Transverse colon (tissue), 4 donors: ENCODE measurements around the gene FMOD. TPM values are rescaled to one million over a fixed set of nuclear protein-coding genes. Genes with fewer than 3 reads are reported as not detected.
"Not testable (repeated sequence)": the region's sequence is repeated elsewhere in the genome, so short reads cannot be mapped to it uniquely, and the experiment has no call there.

Source experiments
- DNase-seq: peaks from one replicate; pipeline ENCODE4 v3.0.0-alpha.2; 2019
- H3K27ac ChIP-seq, 4 donors: fragments of 200-600 bp; sonication (generic); 2 replicates each; pipeline ENCODE4 v1.5.1; 2016 to 2018; ENCODE audit warnings: inconsistent platforms in 4 of 4
- H3K27me3 ChIP-seq: fragments of 200-600 bp; sonication (generic); 2 replicates; pipeline ENCODE4 v1.5.1; 2017; ENCODE audit warnings: inconsistent platforms
- H3K36me3 ChIP-seq, 4 donors: fragments of 200-600 bp; sonication (generic); 2 replicates each; pipeline ENCODE4 v1.5.1; 2017 to 2019; ENCODE audit warnings: inconsistent platforms in 4 of 4
- H3K4me1 ChIP-seq, 4 donors: fragments of 200-600 bp; sonication (generic); 2 replicates each; pipeline ENCODE4 v1.5.1; 2017 to 2020; ENCODE audit warnings: inconsistent platforms in 4 of 4
- H3K4me3 ChIP-seq, 4 donors: fragments of 200-600 bp; sonication (generic); 1 replicate in 1 of 4; 2 replicates in 3 of 4; pipeline versions ENCODE4 v1.5.1 to v1.6.1; 2017 to 2019; ENCODE audit warnings: inconsistent platforms in 4 of 4
- H3K9me3 ChIP-seq, 2 donors: fragments of 200-600 bp; sonication (generic); 2 replicates each; pipeline ENCODE4 v1.5.1; 2017 to 2019; ENCODE audit warnings: inconsistent platforms in 2 of 2
- EP300 ChIP-seq: sonication (generic); formaldehyde crosslinking; IDR thresholded peaks from one replicate; pipeline ENCODE4 v1.6.1; 2017; ENCODE audit warnings: antibody characterized with exemption, low read depth
- POLR2A ChIP-seq: fragments of 450-650 bp; IDR thresholded peaks from one replicate; pipeline ENCODE4 v1.6.1; 2016; ENCODE audit warnings: antibody characterized with exemption, mild to moderate bottlenecking, moderate library complexity
- POLR2AphosphoS5 ChIP-seq, 3 donors: sonication (generic); formaldehyde crosslinking; IDR thresholded peaks; one replicate each; pipeline ENCODE4 v1.6.1; 2016; ENCODE audit warnings: antibody characterized with exemption in 3 of 3
- WGBS, 2 donors: methylation state at CpG; one replicate each; pipeline ENCODE4 v1.1.5; 2018; ENCODE audit warnings: low coverage in 1 of 2; 5-methylcytosine and 5-hydroxymethylcytosine counted together
- in situ Hi-C, 4 donors: fragments of 200-750 bp; cut with MboI; loops; one replicate each; pipeline versions ENCODE4 v1.15.0 to v1.15.1; 2017; ENCODE audit warnings: low sequenced_read_pairs in 3 of 4, low pct_ligation_motif_present in 1 of 4, low pct_unique_long_range_greater_than_20kb in 1 of 4
- intact Hi-C: fragments of 100-400 bp; cut with DNase I; formaldehyde crosslinking; loops from one replicate; pipeline ENCODE4 v1.15.1; 2023; ENCODE audit warnings: low total_unique reads
- total RNA-seq, 4 donors: library from RNA; depleted of rRNA; stranded (reverse); fragments of >200 nt; gene quantifications; one replicate each; pipeline ENCODE4 v1.1.0, GENCODE V29; 2016
- TF ChIP-seq, protein P1 (sequence below), 5 experiments: fragments of 200-600 bp in 3 of 5; fragments of 450-650 bp in 2 of 5; sonication (generic) in 3 of 5; IDR thresholded peaks; 1 replicate in 2 of 5; 2 replicates in 3 of 5; pipeline ENCODE4 v1.5.1; 2016 to 2017; ENCODE audit warnings: antibody characterized with exemption in 5 of 5, inconsistent platforms in 3 of 5, mild to moderate bottlenecking in 2 of 5, moderate library complexity in 1 of 5

Gene FMOD
- total RNA-seq, 4 donors from 2014 or later, result 13.5 to 44.0 (median 17.8) TPM

DNA sequence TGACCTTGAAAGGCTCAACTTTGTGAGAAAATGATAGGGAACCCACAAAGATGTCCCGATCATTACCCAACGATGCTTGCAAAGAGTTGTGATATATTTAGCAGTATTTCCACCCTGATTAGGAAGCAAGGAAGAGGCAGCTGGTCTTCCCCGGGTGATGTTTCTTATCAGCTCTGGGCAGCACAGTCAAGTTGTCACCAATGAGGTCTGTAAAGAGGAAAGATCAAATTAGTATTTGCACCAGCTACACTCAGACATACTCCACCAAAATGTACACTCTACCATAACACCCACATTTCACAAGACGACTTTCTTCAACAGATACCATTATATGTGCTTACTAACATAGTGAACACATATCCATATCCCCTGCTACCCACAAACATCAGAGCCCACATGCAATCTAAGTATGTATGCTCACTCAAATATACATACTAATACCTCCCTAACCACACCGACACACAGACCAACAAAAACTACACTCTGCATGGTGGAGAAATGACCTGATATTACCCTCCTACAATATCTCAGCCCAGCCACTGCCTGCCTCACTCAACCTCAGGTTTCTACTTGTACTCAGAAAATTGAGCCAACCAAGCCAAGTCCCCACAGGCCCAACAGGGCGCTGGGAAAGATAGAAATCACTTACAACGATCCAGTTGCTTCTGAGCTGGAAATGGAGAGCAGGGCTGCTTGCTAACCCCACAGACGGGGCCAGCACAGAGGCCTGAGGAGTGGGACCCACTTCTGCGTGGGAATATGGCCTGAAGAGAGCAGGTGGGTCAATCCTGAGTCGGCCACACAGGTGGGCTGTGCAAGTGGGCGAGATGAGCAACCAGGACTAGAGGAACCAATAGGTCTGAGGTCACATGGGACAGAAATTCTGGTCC lies 50.2 kb downstream of the FMOD start:
- H3K27me3 ChIP-seq, result no peaks in the 10 kb centered on the region
- no peaks in the 10 kb centered on the region for H3K36me3 ChIP-seq
- WGBS, 2 donors, result 60 to 80% methylated on average over 8 to 11 of the region's 11 CpGs
- intact Hi-C loops (no loop called here), in situ Hi-C loops (no loop called here)
- no peak for DNase-seq
- no peak overlapping the region for H3K4me3 ChIP-seq
- no peaks in the 10 kb centered on the region for H3K9me3 ChIP-seq
- no peak for TF ChIP-seq POLR2AphosphoS5 (IDR thresholded peaks at IDR 0.05)
- no peak for TF ChIP-seq EP300
- TF ChIP-seq, protein P1, sequence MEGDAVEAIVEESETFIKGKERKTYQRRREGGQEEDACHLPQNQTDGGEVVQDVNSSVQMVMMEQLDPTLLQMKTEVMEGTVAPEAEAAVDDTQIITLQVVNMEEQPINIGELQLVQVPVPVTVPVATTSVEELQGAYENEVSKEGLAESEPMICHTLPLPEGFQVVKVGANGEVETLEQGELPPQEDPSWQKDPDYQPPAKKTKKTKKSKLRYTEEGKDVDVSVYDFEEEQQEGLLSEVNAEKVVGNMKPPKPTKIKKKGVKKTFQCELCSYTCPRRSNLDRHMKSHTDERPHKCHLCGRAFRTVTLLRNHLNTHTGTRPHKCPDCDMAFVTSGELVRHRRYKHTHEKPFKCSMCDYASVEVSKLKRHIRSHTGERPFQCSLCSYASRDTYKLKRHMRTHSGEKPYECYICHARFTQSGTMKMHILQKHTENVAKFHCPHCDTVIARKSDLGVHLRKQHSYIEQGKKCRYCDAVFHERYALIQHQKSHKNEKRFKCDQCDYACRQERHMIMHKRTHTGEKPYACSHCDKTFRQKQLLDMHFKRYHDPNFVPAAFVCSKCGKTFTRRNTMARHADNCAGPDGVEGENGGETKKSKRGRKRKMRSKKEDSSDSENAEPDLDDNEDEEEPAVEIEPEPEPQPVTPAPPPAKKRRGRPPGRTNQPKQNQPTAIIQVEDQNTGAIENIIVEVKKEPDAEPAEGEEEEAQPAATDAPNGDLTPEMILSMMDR (IDR thresholded peaks at IDR 0.05), result no peak
- TF ChIP-seq POLR2A, result no peak
- peak overlapping the region in 3 of 4 donors; percentile 30 to 54 (median 31) for H3K27ac ChIP-seq
- peaks cover 0 to 11% (median 9%) of the 10 kb centered on the region in 4 donors for H3K4me1 ChIP-seq

DNA sequence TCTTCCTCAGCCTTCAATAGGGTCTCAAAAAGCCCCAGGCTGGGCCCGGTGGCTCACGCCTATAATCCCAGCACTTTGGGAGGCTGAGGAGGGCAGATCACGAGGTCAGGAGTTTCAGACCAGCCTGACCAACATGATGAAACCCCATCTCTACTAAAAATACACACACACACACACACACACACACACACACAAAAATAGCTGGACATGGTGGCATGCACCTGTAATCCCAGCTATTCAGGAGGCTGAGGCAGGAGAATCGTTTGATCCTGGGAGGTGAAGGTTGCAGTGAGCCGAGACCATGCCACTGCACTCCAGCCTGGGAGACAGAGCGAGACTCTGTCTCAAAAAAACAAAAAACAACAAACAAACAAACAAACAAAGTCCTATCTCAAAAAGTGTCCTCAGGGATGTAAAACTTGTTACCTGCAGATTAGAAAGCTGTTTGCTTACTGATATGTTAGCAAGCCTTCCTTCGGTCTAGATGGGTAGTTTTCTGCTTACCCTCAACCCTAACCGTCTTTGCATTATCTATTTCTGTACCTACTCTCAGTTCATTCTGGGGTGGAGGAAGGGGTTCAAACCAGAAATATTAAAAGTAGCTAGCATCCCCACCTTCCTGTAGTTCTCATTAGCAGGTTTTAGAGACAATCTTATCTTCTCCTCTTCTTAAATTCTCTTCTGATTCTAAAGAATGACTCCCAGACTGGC lies 51.0 kb downstream of the FMOD start:
- Histone ChIP-seq H3K4me1 (peaks cover 0 to 10% (median 8%) of the 10 kb centered on the region in 4 donors), H3K27ac (peak overlapping the region in 3 of 4 donors; percentile 30 to 54 (median 31))
- WGBS, 2 donors, result 86 to 88% methylated on average over 5 to 8 of the region's 8 CpGs
- DNase-seq, intact Hi-C loops, H3K9me3 ChIP-seq, H3K27me3 ChIP-seq, H3K4me3 ChIP-seq, H3K36me3 ChIP-seq, in situ Hi-C loops: not testable (repeated sequence)

DNA sequence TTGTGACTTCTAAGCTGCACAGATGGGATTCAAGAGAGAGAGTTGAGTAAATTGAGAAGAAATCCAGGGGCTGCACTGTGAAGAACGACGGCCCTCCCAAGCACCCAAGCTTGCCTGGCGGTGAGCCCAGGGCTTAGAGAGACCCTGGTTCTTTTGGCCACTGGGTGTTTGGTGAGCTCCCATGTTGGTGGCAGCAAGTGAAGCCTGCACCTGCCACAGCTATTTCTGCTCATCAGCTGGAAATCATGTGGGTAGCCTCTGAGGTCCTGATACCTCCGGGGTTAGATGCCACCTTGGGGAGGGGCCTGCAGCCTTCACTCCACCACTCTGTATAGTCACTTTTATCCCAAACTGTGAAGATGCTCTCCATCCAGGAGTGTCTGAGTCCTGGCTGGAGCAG lies 51.8 kb downstream of the FMOD start:
- 71 to 94% methylated on average over 3 to 4 of the region's 4 CpGs for WGBS, 2 donors
- DNase-seq, result peak; percentile 63
- intact Hi-C loops (no loop called here), in situ Hi-C loops (no loop called here)
- Histone ChIP-seq H3K36me3 (no peaks in the 10 kb centered on the region), H3K4me1 (peaks cover 0 to 3% (median under 1%) of the 10 kb centered on the region in 4 donors), H3K27ac (peak overlapping the region in 2 of 4 donors; percentile 18 to 45), H3K27me3 (no peaks in the 10 kb centered on the region), H3K4me3 (no peak overlapping the region), H3K9me3 (no peaks in the 10 kb centered on the region)
- TF ChIP-seq EP300 (no peak), POLR2A (no peak), POLR2AphosphoS5 (IDR thresholded peaks at IDR 0.05) (peak in 1 of 3 donors; percentile 20)
- TF ChIP-seq, protein P1 (IDR thresholded peaks at IDR 0.05), result no peak

DNA sequence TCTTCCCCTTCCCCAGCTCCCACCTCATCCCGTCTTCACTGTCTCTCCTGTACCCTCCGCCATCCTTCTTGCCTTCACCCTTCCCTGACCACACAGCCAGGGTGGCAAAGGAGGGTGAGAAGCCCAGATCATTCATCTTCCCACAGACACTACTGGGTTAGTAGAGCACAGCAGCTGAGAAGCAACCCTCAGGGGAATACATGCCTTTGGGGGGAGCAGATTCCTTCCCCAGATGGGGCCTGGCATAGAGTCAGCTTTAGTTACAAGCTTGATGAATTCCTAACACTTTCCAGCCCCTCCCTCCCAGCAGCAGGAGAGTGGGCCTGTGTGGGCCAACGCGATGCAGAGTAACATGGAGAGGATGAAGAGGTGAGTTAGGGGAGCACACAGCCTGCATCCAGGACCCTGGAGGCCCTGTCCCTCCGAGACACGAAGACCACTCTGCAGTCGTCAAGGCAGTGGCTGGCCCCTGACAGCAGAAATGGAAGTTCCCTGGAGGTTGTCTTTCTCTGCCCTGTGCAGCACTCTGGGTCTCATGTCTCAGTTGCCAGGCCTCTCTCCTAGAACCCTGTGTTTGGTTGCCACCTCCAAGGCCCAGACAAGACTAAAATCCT lies 54.4 kb downstream of the FMOD start:
- H3K4me3 ChIP-seq, result no peak overlapping the region
- peaks cover 2 to 11% (median 9%) of the 10 kb centered on the region in 4 donors for H3K4me1 ChIP-seq
- DNase-seq, result no peak
- H3K36me3 ChIP-seq, result no peaks in the 10 kb centered on the region
- TF ChIP-seq, protein P1 (IDR thresholded peaks at IDR 0.05), result no peak
- no peak for TF ChIP-seq POLR2AphosphoS5 (IDR thresholded peaks at IDR 0.05)
- TF ChIP-seq EP300, result no peak
- TF ChIP-seq POLR2A, result no peak
- H3K27me3 ChIP-seq, result no peaks in the 10 kb centered on the region
- 80 to 100% methylated on average over 2 to 7 of the region's 7 CpGs for WGBS, 2 donors
- intact Hi-C loops, result no loop called here
- no peaks in the 10 kb centered on the region for H3K9me3 ChIP-seq
- no peak overlapping the region for H3K27ac ChIP-seq
- in situ Hi-C loops, result no loop called here
